A673 (cell line): Measurements from ENCODE around the gene ENSA.

Experiments used
- EZH2 ChIP-seq: fragments of 200-600 bp; sonication (generic); IDR thresholded peaks from 2 replicates; pipeline ENCODE4 v1.6.1; 2017; ENCODE audit warnings: borderline replicate concordance, low read depth, mild to moderate bottlenecking, mixed read lengths, antibody characterized with exemption, low read length; ENCODE audit not compliant: poor library complexity, severe bottlenecking
- TF ChIP-seq, protein P1 (sequence below): fragments of 300-800, 200-600 bp; sonication (generic); conservative IDR thresholded peaks from 2 replicates; pipeline ENCODE4 v1.5.1; 2017; ENCODE audit warnings: low read depth, mild to moderate bottlenecking, antibody characterized with exemption, low read length, moderate library complexity, mixed read lengths

GRCh38 chr1:150620919-150621318, 8.5 kb downstream of the ENSA start:
- TF ChIP-seq, protein P1, sequence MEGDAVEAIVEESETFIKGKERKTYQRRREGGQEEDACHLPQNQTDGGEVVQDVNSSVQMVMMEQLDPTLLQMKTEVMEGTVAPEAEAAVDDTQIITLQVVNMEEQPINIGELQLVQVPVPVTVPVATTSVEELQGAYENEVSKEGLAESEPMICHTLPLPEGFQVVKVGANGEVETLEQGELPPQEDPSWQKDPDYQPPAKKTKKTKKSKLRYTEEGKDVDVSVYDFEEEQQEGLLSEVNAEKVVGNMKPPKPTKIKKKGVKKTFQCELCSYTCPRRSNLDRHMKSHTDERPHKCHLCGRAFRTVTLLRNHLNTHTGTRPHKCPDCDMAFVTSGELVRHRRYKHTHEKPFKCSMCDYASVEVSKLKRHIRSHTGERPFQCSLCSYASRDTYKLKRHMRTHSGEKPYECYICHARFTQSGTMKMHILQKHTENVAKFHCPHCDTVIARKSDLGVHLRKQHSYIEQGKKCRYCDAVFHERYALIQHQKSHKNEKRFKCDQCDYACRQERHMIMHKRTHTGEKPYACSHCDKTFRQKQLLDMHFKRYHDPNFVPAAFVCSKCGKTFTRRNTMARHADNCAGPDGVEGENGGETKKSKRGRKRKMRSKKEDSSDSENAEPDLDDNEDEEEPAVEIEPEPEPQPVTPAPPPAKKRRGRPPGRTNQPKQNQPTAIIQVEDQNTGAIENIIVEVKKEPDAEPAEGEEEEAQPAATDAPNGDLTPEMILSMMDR = no peak
- TF ChIP-seq EZH2 = no peak
